Measurements from ENCODE around the gene TENM4.
"Not testable (repeated sequence)": the region's sequence is repeated elsewhere in the genome, so short reads cannot be mapped to it uniquely, and the experiment has no call there.

DNA sequence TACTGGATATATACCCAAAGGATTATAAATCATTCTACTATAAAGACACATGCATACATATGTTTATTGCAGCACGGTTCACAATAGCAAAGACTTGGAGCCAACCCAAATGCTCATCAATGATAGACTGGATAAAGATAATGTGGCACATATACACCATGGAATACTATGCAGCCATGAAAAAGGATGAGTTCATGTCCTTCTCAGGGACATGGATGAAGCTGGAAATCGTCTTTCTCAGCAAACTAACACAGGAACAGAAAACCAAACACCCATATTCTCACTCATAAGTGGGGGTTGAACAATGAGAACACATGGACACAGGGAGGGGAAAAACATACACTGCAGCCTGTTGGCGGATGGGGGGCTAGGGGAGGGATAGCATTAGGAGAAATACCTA is 463.0 kb downstream of the TENM4 start:
- TF ChIP-seq ZNF565 (CRISPR knock-in tag; conservative IDR thresholded peaks at IDR 0.05; ENCODE audit: low read depth); ARNTL (CRISPR knock-in tag; IDR thresholded peaks at IDR 0.05; ENCODE audit: borderline replicate concordance, low read depth); ZNF70 (CRISPR knock-in tag; IDR thresholded peaks at IDR 0.05); RARB (CRISPR knock-in tag; IDR thresholded peaks at IDR 0.05); ZFP3 (CRISPR knock-in tag; IDR thresholded peaks at IDR 0.05); PPARA (CRISPR knock-in tag; IDR thresholded peaks at IDR 0.05; ENCODE audit: borderline replicate concordance): not testable (repeated sequence)
- TF ChIP-seq, protein P1, sequence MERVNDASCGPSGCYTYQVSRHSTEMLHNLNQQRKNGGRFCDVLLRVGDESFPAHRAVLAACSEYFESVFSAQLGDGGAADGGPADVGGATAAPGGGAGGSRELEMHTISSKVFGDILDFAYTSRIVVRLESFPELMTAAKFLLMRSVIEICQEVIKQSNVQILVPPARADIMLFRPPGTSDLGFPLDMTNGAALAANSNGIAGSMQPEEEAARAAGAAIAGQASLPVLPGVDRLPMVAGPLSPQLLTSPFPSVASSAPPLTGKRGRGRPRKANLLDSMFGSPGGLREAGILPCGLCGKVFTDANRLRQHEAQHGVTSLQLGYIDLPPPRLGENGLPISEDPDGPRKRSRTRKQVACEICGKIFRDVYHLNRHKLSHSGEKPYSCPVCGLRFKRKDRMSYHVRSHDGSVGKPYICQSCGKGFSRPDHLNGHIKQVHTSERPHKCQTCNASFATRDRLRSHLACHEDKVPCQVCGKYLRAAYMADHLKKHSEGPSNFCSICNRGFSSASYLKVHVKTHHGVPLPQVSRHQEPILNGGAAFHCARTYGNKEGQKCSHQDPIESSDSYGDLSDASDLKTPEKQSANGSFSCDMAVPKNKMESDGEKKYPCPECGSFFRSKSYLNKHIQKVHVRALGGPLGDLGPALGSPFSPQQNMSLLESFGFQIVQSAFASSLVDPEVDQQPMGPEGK (CRISPR knock-in tag; IDR thresholded peaks at IDR 0.05; ENCODE audit: borderline replicate concordance) = not testable (repeated sequence)
- TF ChIP-seq, protein P2, sequence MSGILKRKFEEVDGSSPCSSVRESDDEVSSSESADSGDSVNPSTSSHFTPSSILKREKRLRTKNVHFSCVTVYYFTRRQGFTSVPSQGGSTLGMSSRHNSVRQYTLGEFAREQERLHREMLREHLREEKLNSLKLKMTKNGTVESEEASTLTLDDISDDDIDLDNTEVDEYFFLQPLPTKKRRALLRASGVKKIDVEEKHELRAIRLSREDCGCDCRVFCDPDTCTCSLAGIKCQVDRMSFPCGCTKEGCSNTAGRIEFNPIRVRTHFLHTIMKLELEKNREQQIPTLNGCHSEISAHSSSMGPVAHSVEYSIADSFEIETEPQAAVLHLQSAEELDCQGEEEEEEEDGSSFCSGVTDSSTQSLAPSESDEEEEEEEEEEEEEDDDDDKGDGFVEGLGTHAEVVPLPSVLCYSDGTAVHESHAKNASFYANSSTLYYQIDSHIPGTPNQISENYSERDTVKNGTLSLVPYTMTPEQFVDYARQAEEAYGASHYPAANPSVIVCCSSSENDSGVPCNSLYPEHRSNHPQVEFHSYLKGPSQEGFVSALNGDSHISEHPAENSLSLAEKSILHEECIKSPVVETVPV (CRISPR knock-in tag; IDR thresholded peaks at IDR 0.05) = not testable (repeated sequence)
- TF ChIP-seq, protein P3, sequence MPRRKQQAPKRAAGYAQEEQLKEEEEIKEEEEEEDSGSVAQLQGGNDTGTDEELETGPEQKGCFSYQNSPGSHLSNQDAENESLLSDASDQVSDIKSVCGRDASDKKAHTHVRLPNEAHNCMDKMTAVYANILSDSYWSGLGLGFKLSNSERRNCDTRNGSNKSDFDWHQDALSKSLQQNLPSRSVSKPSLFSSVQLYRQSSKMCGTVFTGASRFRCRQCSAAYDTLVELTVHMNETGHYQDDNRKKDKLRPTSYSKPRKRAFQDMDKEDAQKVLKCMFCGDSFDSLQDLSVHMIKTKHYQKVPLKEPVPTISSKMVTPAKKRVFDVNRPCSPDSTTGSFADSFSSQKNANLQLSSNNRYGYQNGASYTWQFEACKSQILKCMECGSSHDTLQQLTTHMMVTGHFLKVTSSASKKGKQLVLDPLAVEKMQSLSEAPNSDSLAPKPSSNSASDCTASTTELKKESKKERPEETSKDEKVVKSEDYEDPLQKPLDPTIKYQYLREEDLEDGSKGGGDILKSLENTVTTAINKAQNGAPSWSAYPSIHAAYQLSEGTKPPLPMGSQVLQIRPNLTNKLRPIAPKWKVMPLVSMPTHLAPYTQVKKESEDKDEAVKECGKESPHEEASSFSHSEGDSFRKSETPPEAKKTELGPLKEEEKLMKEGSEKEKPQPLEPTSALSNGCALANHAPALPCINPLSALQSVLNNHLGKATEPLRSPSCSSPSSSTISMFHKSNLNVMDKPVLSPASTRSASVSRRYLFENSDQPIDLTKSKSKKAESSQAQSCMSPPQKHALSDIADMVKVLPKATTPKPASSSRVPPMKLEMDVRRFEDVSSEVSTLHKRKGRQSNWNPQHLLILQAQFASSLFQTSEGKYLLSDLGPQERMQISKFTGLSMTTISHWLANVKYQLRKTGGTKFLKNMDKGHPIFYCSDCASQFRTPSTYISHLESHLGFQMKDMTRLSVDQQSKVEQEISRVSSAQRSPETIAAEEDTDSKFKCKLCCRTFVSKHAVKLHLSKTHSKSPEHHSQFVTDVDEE (CRISPR knock-in tag; IDR thresholded peaks at IDR 0.05) = not testable (repeated sequence)
